Muscle of leg (tissue), 11 donors: ENCODE results near the gene DCLRE1C. TPM values are rescaled to one million over a fixed set of nuclear protein-coding genes. Genes with fewer than 3 reads are reported as not detected.
"Not testable (repeated sequence)": the region's sequence is repeated elsewhere in the genome, so short reads cannot be mapped to it uniquely, and the experiment has no call there.

Source experiments
- DNase-seq: peaks from one replicate; pipeline ENCODE4 v3.0.0; 2013
- H3K27ac ChIP-seq: one replicate; pipeline ENCODE4 v1.5.1; 2013; ENCODE audit warnings: mild to moderate bottlenecking, low read length, control low read depth
- H3K27me3 ChIP-seq: one replicate; pipeline ENCODE4 v1.6.1; 2013; ENCODE audit warnings: low read length; ENCODE audit not compliant: control insufficient read depth, insufficient read depth
- H3K36me3 ChIP-seq: one replicate; pipeline ENCODE4 v1.6.1; 2013; ENCODE audit warnings: low read length; ENCODE audit not compliant: control insufficient read depth, insufficient read depth
- H3K4me1 ChIP-seq: one replicate; pipeline ENCODE4 v1.6.1; 2013; ENCODE audit warnings: low read length; ENCODE audit not compliant: control insufficient read depth, insufficient read depth
- H3K4me3 ChIP-seq: one replicate; pipeline ENCODE4 v1.5.1; 2013; ENCODE audit warnings: low read length, control low read depth
- H3K9me3 ChIP-seq: replicated peaks from 2 replicates; pipeline ENCODE4 v1.6.1; 2013; ENCODE audit warnings: low read depth, low read length; ENCODE audit not compliant: control insufficient read depth
- WGBS: methylation state at CpG from one replicate; pipeline ENCODE4 v1.1.5; 2013; ENCODE audit warnings: missing lambda C conversion rate; ENCODE audit not compliant: insufficient coverage; 5-methylcytosine and 5-hydroxymethylcytosine counted together
- polyA plus RNA-seq, 8 donors: library from polyadenylated mRNA; unstranded; fragments of 120-200 nt; gene quantifications; one replicate each; pipeline versions ENCODE4 v1.2.1 to v1.2.3, GENCODE V29; 2013; ENCODE audit warnings: inconsistent platforms in 1 of 8, low replicate concordance in 1 of 8; ENCODE audit not compliant: insufficient read length in 8 of 8, insufficient read depth in 1 of 8
- total RNA-seq: library from RNA; stranded (reverse); fragments of 120-200 nt; gene quantifications from one replicate; pipeline ENCODE4 v1.2.4, GENCODE V29; 2013

DCLRE1C gene
- total and polyA plus RNA-seq, 9 donors: 6.5 to 10.8 (median 7.5) TPM

- no peak for DNase-seq
- no peaks in the 10 kb centered on the region for H3K4me1 ChIP-seq
- H3K4me3 ChIP-seq: no peak overlapping the region
- peaks cover 2% of the 10 kb centered on the region for H3K9me3 ChIP-seq
- H3K27me3 ChIP-seq: no peaks in the 10 kb centered on the region
- no CpG with 5 or more reads among the region's 1 CpG for WGBS
- H3K36me3 ChIP-seq: peaks cover 33% of the 10 kb centered on the region
- no peak overlapping the region for H3K27ac ChIP-seq
Observed at GRCh38 chr10:14947268-14947667, 6.6 kb downstream of the DCLRE1C start.

GRCh38 chr10:14945108-14945507 lies 8.8 kb downstream of the DCLRE1C start:
- H3K27ac ChIP-seq: no peak overlapping the region
- no peak for DNase-seq
- peaks cover 42% of the 10 kb centered on the region for H3K36me3 ChIP-seq
- H3K9me3 ChIP-seq: peaks cover 2% of the 10 kb centered on the region
- H3K4me3 ChIP-seq: no peak overlapping the region
- H3K4me1 ChIP-seq: no peaks in the 10 kb centered on the region
- WGBS: no CpG with 5 or more reads among the region's 5 CpGs
- no peaks in the 10 kb centered on the region for H3K27me3 ChIP-seq

- H3K27ac ChIP-seq, H3K4me3 ChIP-seq, H3K27me3 ChIP-seq, DNase-seq, H3K4me1 ChIP-seq, H3K9me3 ChIP-seq: not testable (repeated sequence)
- WGBS: 100% methylated on average over 2 of the region's 7 CpGs
- H3K36me3 ChIP-seq: peaks cover 39% of the 10 kb centered on the region
Observed at GRCh38 chr10:14942950-14943338, 11.0 kb downstream of the DCLRE1C start.

GRCh38 chr10:14942147-14942949 lies 11.5 kb downstream of the DCLRE1C start:
- not testable (repeated sequence) for H3K4me1 ChIP-seq, H3K27me3 ChIP-seq, H3K4me3 ChIP-seq, DNase-seq, H3K27ac ChIP-seq, H3K9me3 ChIP-seq
- WGBS: 100% methylated on average over 1 of the region's 17 CpGs
- H3K36me3 ChIP-seq: peaks cover 33% of the 10 kb centered on the region

GRCh38 chr10:14938971-14939370 lies 14.9 kb downstream of the DCLRE1C start:
- H3K4me1 ChIP-seq, H3K4me3 ChIP-seq, DNase-seq, H3K27me3 ChIP-seq, H3K27ac ChIP-seq, H3K9me3 ChIP-seq: not testable (repeated sequence)
- WGBS: no CpG with 5 or more reads among the region's 5 CpGs
- peaks cover 19% of the 10 kb centered on the region for H3K36me3 ChIP-seq

GRCh38 chr10:14936584-14936983 lies 17.3 kb downstream of the DCLRE1C start:
- Histone ChIP-seq H3K27me3 (no peaks in the 10 kb centered on the region), H3K9me3 (no peaks in the 10 kb centered on the region), H3K27ac (no peak overlapping the region), H3K36me3 (peaks cover 24% of the 10 kb centered on the region), H3K4me1 (no peaks in the 10 kb centered on the region), H3K4me3 (no peak overlapping the region)
- DNase-seq: no peak
- 94% methylated on average over 2 of the region's 2 CpGs for WGBS

GRCh38 chr10:14930610-14931009 lies 23.3 kb downstream of the DCLRE1C start:
- H3K9me3 ChIP-seq: no peaks in the 10 kb centered on the region
- 97% methylated on average over 4 of the region's 10 CpGs for WGBS
- H3K27ac ChIP-seq: no peak overlapping the region
- H3K27me3 ChIP-seq: no peaks in the 10 kb centered on the region
- H3K4me1 ChIP-seq: no peaks in the 10 kb centered on the region
- peaks cover 44% of the 10 kb centered on the region for H3K36me3 ChIP-seq
- no peak overlapping the region for H3K4me3 ChIP-seq
- no peak for DNase-seq

- Histone ChIP-seq H3K27me3 (no peaks in the 10 kb centered on the region), H3K27ac (no peak overlapping the region), H3K4me3 (no peak overlapping the region), H3K36me3 (peaks cover 46% of the 10 kb centered on the region), H3K9me3 (no peaks in the 10 kb centered on the region), H3K4me1 (no peaks in the 10 kb centered on the region)
- no peak for DNase-seq
- 97% methylated on average over 10 of the region's 13 CpGs for WGBS
Observed at GRCh38 chr10:14926722-14927416, 27.0 kb downstream of the DCLRE1C start.

- Histone ChIP-seq H3K27me3 (no peaks in the 10 kb centered on the region), H3K36me3 (peaks cover 53% of the 10 kb centered on the region), H3K9me3 (no peaks in the 10 kb centered on the region), H3K4me1 (no peaks in the 10 kb centered on the region), H3K27ac (no peak overlapping the region), H3K4me3 (no peak overlapping the region)
- 70% methylated on average over 2 of the region's 8 CpGs for WGBS
- no peak for DNase-seq
Observed at GRCh38 chr10:14926061-14926470, 27.8 kb downstream of the DCLRE1C start.

- DNase-seq: no peak
- Histone ChIP-seq H3K27me3 (no peaks in the 10 kb centered on the region), H3K27ac (no peak overlapping the region), H3K4me3 (no peak overlapping the region), H3K4me1 (no peaks in the 10 kb centered on the region), H3K36me3 (peaks cover 55% of the 10 kb centered on the region), H3K9me3 (no peaks in the 10 kb centered on the region)
- WGBS: no CpG with 5 or more reads among the region's 2 CpGs
Observed at GRCh38 chr10:14925268-14925667, 28.6 kb downstream of the DCLRE1C start.
